Occipital lobe (tissue), 2 donors: ENCODE results near the gene NF2. TPM values are rescaled to one million over a fixed set of nuclear protein-coding genes. Genes with fewer than 3 reads are reported as not detected.

Experiments
- DNase-seq: peaks from one replicate; lab custom pipeline; 2025; lab: John Stamatoyannopoulos, UW
- total RNA-seq: library from RNA; depleted of rRNA; stranded (reverse); fragments of >200 nt; gene quantifications from one replicate; pipeline ENCODE4 v1.2.3, GENCODE V29; 2014

Gene NF2
- total RNA-seq, 1 donor from 2014 or later = 41.6 TPM

GRCh38 chr22:29630987-29631386 is 27.6 kb downstream of the NF2 start:
- DNase-seq = no peak

GRCh38 chr22:29631725-29632124 is 28.3 kb downstream of the NF2 start:
- no peak for DNase-seq

- no peak for DNase-seq
Observed at GRCh38 chr22:29632672-29633071, 29.2 kb downstream of the NF2 start.

GRCh38 chr22:29633514-29634312 is 30.3 kb downstream of the NF2 start:
- DNase-seq = no peak

- DNase-seq = no peak
Observed at GRCh38 chr22:29634847-29635246, 31.4 kb downstream of the NF2 start.

GRCh38 chr22:29635734-29636357 is 32.4 kb downstream of the NF2 start:
- DNase-seq = no peak

GRCh38 chr22:29636751-29637150 is 33.3 kb downstream of the NF2 start:
- DNase-seq = no peak

- DNase-seq = no peak
Observed at GRCh38 chr22:29637181-29637580, 33.7 kb downstream of the NF2 start.

- no peak for DNase-seq
Observed at GRCh38 chr22:29638678-29639077, 35.2 kb downstream of the NF2 start.

- no peak for DNase-seq
Observed at GRCh38 chr22:29639096-29639495, 35.7 kb downstream of the NF2 start.

- no peak for DNase-seq
Observed at GRCh38 chr22:29641042-29641699, 37.7 kb downstream of the NF2 start.

GRCh38 chr22:29641700-29642330 is 38.4 kb downstream of the NF2 start:
- DNase-seq = no peak

GRCh38 chr22:29642694-29643093 is 39.3 kb downstream of the NF2 start:
- no peak for DNase-seq

GRCh38 chr22:29647954-29648737 is 44.7 kb downstream of the NF2 start:
- no peak for DNase-seq

- DNase-seq = no peak
Observed at GRCh38 chr22:29650370-29650769, 46.9 kb downstream of the NF2 start.

GRCh38 chr22:29651652-29652051 is 48.2 kb downstream of the NF2 start:
- no peak for DNase-seq

- DNase-seq = no peak
Observed at GRCh38 chr22:29654420-29654819, 51.0 kb downstream of the NF2 start.

- DNase-seq = no peak
Observed at GRCh38 chr22:29654882-29655281, 51.4 kb downstream of the NF2 start.

- DNase-seq = no peak
Observed at GRCh38 chr22:29658176-29658575, 54.7 kb downstream of the NF2 start.

- no peak for DNase-seq
Observed at GRCh38 chr22:29660021-29660420, 56.6 kb downstream of the NF2 start.

- no peak for DNase-seq
Observed at GRCh38 chr22:29661336-29661735, 57.9 kb downstream of the NF2 start.
